PC-9 (cell line): ENCODE data around the gene NRXN2.

Source experiments
- CTCF ChIP-seq: fragments of 200-600 bp; sonication (generic); conservative IDR thresholded peaks from 2 replicates; pipeline ENCODE4 v1.6.1; 2017; ENCODE audit warnings: mixed run types, antibody characterized with exemption, mild to moderate bottlenecking, moderate library complexity
- EZH2 ChIP-seq: fragments of 200-600 bp; sonication (generic); IDR thresholded peaks from 2 replicates; pipeline ENCODE4 v1.8.0; 2017; ENCODE audit warnings: antibody characterized with exemption, low read depth

- TF ChIP-seq CTCF (no peak), EZH2 (no peak)
Measured at GRCh38 chr11:64613648-64614047, 109.3 kb downstream of the NRXN2 start.
